Fibroblast of peridontal ligament (primary cell): Measurements from ENCODE around the gene BTNL9.
"Not testable (repeated sequence)": the region's sequence is repeated elsewhere in the genome, so short reads cannot be mapped to it uniquely, and the experiment has no call there.

ENCODE experiments used
- DNase-seq: peaks from one replicate; pipeline ENCODE4 v3.0.0-alpha.2; 2010; ENCODE audit errors: extremely low read depth

Gene BTNL9

GRCh38 chr5:181039931-181040630 lies at the start of gene BTNL9:
Gene BTNL9, plus strand, starts transcription at chr5:181040266. Its CDS starts 5,224 bp downstream, at chr5:181045490.
- no peak for DNase-seq

GRCh38 chr5:180990882-180991242 lies 49.2 kb upstream of the BTNL9 start:
- DNase-seq: no peak

- no peak for DNase-seq
These were observed 38.1 kb upstream of the BTNL9 start for GRCh38 chr5:181001947-181002346.

- no peak for DNase-seq
These were observed 34.3 kb upstream of the BTNL9 start for GRCh38 chr5:181005791-181006190.

- DNase-seq: no peak
These were observed 31.9 kb upstream of the BTNL9 start for GRCh38 chr5:181008136-181008535.

GRCh38 chr5:181010018-181010417 lies 30.0 kb upstream of the BTNL9 start:
- not testable (repeated sequence) for DNase-seq

GRCh38 chr5:181014654-181015053 lies 25.4 kb upstream of the BTNL9 start:
- DNase-seq: not testable (repeated sequence)

- DNase-seq: not testable (repeated sequence)
These were observed 22.6 kb upstream of the BTNL9 start for GRCh38 chr5:181017448-181017847.

- no peak for DNase-seq
These were observed 19.4 kb upstream of the BTNL9 start for GRCh38 chr5:181020688-181021087.

GRCh38 chr5:181024245-181025064 lies 15.6 kb upstream of the BTNL9 start:
- no peak for DNase-seq

GRCh38 chr5:181027452-181028031 lies 12.5 kb upstream of the BTNL9 start:
- DNase-seq: no peak

GRCh38 chr5:181028032-181028819 lies 11.8 kb upstream of the BTNL9 start:
- no peak for DNase-seq

- DNase-seq: no peak
These were observed 8.3 kb upstream of the BTNL9 start for GRCh38 chr5:181031716-181032115.

GRCh38 chr5:181035991-181036815 lies 3.9 kb upstream of the BTNL9 start:
- no peak for DNase-seq

- no peak for DNase-seq
These were observed 3.2 kb upstream of the BTNL9 start for GRCh38 chr5:181036816-181037364.

GRCh38 chr5:181037365-181037861 lies 2.7 kb upstream of the BTNL9 start:
- DNase-seq: no peak

GRCh38 chr5:181039471-181039870 lies 595 bp upstream of the BTNL9 start:
- DNase-seq: no peak

GRCh38 chr5:181040631-181040945 lies 522 bp downstream of the BTNL9 start:
- no peak for DNase-seq

- no peak for DNase-seq
These were observed 977 bp downstream of the BTNL9 start for GRCh38 chr5:181041043-181041442.

GRCh38 chr5:181042036-181042713 lies 2.1 kb downstream of the BTNL9 start:
- no peak for DNase-seq
